Epithelial cell of esophagus (primary cell): ENCODE data around the gene NF2.
A peak's percentile ranks its signal among the peaks of the same experiment; 100 is the strongest.

Source experiments
- DNase-seq: peaks from one replicate; pipeline ENCODE4 v3.0.0; 2010; ENCODE audit warnings: low read depth
- H3K4me3 ChIP-seq: 2 replicates; pipeline ENCODE4 v1.5.1; 2011; ENCODE audit warnings: mild to moderate bottlenecking, low read length, control low read depth
- TF ChIP-seq, protein P1 (sequence below): IDR thresholded peaks from 2 replicates; pipeline ENCODE4 v1.5.1; 2011; ENCODE audit warnings: low read depth, mild to moderate bottlenecking, low read length, control low read depth, inconsistent platforms; ENCODE audit not compliant: insufficient read depth; ENCODE audit errors: missing control alignments

The NF2 gene

DNA sequence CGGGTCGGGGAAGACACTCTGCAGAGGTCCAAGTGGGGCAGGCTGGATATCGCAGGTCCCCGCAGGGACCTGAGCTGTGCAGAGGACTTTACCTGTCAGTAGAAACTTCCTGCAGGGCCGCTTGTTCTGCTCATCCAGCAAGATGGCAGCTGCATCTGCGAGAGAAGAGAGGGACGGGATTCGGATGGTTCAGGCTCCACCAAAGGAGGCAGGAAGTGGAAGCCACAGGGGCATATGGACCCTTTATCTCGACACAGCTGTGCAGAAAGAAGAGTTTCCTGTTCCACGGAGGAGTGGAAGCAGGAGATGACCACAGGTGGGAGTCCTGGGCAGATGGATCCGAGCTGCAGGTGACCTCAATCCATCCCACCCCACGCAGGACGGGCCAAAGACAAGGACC, 138.9 kb downstream of the NF2 start:
- TF ChIP-seq, protein P1, sequence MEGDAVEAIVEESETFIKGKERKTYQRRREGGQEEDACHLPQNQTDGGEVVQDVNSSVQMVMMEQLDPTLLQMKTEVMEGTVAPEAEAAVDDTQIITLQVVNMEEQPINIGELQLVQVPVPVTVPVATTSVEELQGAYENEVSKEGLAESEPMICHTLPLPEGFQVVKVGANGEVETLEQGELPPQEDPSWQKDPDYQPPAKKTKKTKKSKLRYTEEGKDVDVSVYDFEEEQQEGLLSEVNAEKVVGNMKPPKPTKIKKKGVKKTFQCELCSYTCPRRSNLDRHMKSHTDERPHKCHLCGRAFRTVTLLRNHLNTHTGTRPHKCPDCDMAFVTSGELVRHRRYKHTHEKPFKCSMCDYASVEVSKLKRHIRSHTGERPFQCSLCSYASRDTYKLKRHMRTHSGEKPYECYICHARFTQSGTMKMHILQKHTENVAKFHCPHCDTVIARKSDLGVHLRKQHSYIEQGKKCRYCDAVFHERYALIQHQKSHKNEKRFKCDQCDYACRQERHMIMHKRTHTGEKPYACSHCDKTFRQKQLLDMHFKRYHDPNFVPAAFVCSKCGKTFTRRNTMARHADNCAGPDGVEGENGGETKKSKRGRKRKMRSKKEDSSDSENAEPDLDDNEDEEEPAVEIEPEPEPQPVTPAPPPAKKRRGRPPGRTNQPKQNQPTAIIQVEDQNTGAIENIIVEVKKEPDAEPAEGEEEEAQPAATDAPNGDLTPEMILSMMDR: no peak
- no peak overlapping the region for H3K4me3 ChIP-seq
- DNase-seq: no peak

GRCh38 chr22:29744902-29745301, 141.5 kb downstream of the NF2 start:
- H3K4me3 ChIP-seq: no peak overlapping the region
- peak; percentile 99 for DNase-seq
- TF ChIP-seq, protein P1: no peak

- DNase-seq: no peak
- no peak overlapping the region for H3K4me3 ChIP-seq
- TF ChIP-seq, protein P1: no peak
Observed at GRCh38 chr22:29747832-29748231, 144.4 kb downstream of the NF2 start.
